IMR-90 (cell line): Measurements from ENCODE around the gene NOTCH3. TPM values are rescaled to one million over a fixed set of nuclear protein-coding genes. Genes with fewer than 3 reads are reported as not detected.
A peak's percentile ranks its signal among the peaks of the same experiment; 100 is the strongest.

Experiments used
- ATAC-seq: fragments of 200-7000 bp; cut with Tn5 transposase; 2 replicates; pipeline ENCODE4 v1.9.1; 2020; ENCODE audit warnings: low read depth, mild to moderate bottlenecking, moderate library complexity
- BruUV-seq: library from RNA; stranded (reverse); fragments of 400-500 nt; replicated peaks from 2 replicates; lab custom pipeline; 2021; lab: Mats Ljungman, UMichigan
- CTCF ChIA-PET: fragments of 300-600 bp; formaldehyde crosslinking; extraction: SDS; loops from one replicate; lab custom pipeline; 2021; ENCODE audit warnings: antibody characterized with exemption; lab: Yijun Ruan, JAX
- POLR2A ChIA-PET: fragments of 300-600 bp; sonication (Branson Sonifier 250); formaldehyde crosslinking; loops from one replicate; lab custom pipeline; 2022; ENCODE audit warnings: antibody characterized with exemption; ENCODE audit not compliant: unreplicated experiment; lab: Charles Lee
- DNase-seq: peaks from one replicate; pipeline ENCODE4 v3.0.0; 2013
- H2AFZ ChIP-seq: replicated peaks from 2 replicates; pipeline ENCODE3; 2013; ENCODE audit warnings: low read length, mild to moderate bottlenecking; ENCODE audit not compliant: poor library complexity
- H2AK5ac ChIP-seq: 2 replicates; pipeline ENCODE4 v1.6.1; 2013; ENCODE audit warnings: low read depth, low read length, inconsistent platforms
- H2AK9ac ChIP-seq: replicated peaks from 2 replicates; pipeline ENCODE3; 2013; ENCODE audit warnings: mild to moderate bottlenecking, low read depth, low read length, moderate library complexity; ENCODE audit not compliant: poor library complexity
- H2BK120ac ChIP-seq: 2 replicates; pipeline ENCODE4 v1.6.1; 2013; ENCODE audit warnings: low read depth, low read length, inconsistent platforms
- H2BK15ac ChIP-seq: 3 replicates; pipeline ENCODE4 v1.6.1; 2013; ENCODE audit warnings: low read depth, low read length, inconsistent platforms
- H2BK20ac ChIP-seq: 2 replicates; pipeline ENCODE4 v1.6.1; 2013; ENCODE audit warnings: low read depth, mild to moderate bottlenecking, inconsistent platforms, low read length, moderate library complexity
- H2BK5ac ChIP-seq: 2 replicates; pipeline ENCODE4 v1.6.1; 2013; ENCODE audit warnings: mild to moderate bottlenecking, low read depth, low read length, inconsistent platforms; ENCODE audit not compliant: poor library complexity, severe bottlenecking
- H3K14ac ChIP-seq: replicated peaks from 2 replicates; pipeline ENCODE4 v1.6.1; 2013; ENCODE audit warnings: low read depth, low read length, inconsistent platforms
- H3K18ac ChIP-seq: 2 replicates; pipeline ENCODE4 v1.6.1; 2013; ENCODE audit warnings: low read depth, low read length, control low read depth
- H3K23ac ChIP-seq: 2 replicates; pipeline ENCODE4 v1.6.1; 2013; ENCODE audit warnings: low read depth, low read length, inconsistent platforms
- H3K27ac ChIP-seq: 2 replicates; pipeline ENCODE4 v1.5.1; 2013; ENCODE audit warnings: mild to moderate bottlenecking, control low read depth, low read length; ENCODE audit not compliant: insufficient read depth
- H3K27me3 ChIP-seq: 2 replicates; pipeline ENCODE4 v1.6.1; 2013; ENCODE audit warnings: low read length; ENCODE audit not compliant: control insufficient read depth, insufficient read depth
- H3K36me3 ChIP-seq: 2 replicates; pipeline ENCODE4 v1.6.1; 2013; ENCODE audit warnings: low read length, mixed read lengths; ENCODE audit not compliant: control insufficient read depth, insufficient read depth
- H3K4ac ChIP-seq: 2 replicates; pipeline ENCODE4 v1.6.1; 2013; ENCODE audit warnings: low read depth, low read length, inconsistent platforms
- H3K4me1 ChIP-seq: 2 replicates; pipeline ENCODE4 v1.6.1; 2013; ENCODE audit warnings: low read length, mixed read lengths; ENCODE audit not compliant: control insufficient read depth, insufficient read depth
- H3K4me2 ChIP-seq: 2 replicates; pipeline ENCODE4 v1.6.1; 2013; ENCODE audit warnings: low read depth, mild to moderate bottlenecking, control low read depth, low read length, moderate library complexity
- H3K4me3 ChIP-seq: 2 replicates; pipeline ENCODE4 v1.5.1; 2013; ENCODE audit warnings: low read depth, mild to moderate bottlenecking, control low read depth, low read length, moderate library complexity; ENCODE audit not compliant: insufficient read depth
- H3K56ac ChIP-seq: 2 replicates; pipeline ENCODE4 v1.6.1; 2013; ENCODE audit warnings: low read length, inconsistent platforms; ENCODE audit not compliant: insufficient read depth; ENCODE audit errors: extremely low read depth
- H3K79me1 ChIP-seq, 2 experiments: 2 replicates each; pipeline ENCODE4 v1.6.1; 2013; ENCODE audit warnings: low read length in 2 of 2, inconsistent platforms in 1 of 2, low read depth in 1 of 2
- H3K9ac ChIP-seq: 2 replicates; pipeline ENCODE4 v1.6.1; 2013; ENCODE audit warnings: low read depth, low read length, control low read depth
- H3K9me1 ChIP-seq: 2 replicates; pipeline ENCODE4 v1.6.1; 2013; ENCODE audit warnings: low read length, inconsistent platforms; ENCODE audit not compliant: insufficient read depth
- H3K9me3 ChIP-seq: 2 replicates; pipeline ENCODE4 v1.6.1; 2013; ENCODE audit warnings: low read length; ENCODE audit not compliant: control insufficient read depth, insufficient read depth
- H4K20me1 ChIP-seq: 2 replicates; pipeline ENCODE4 v1.6.1; 2013; ENCODE audit warnings: low read length, inconsistent platforms; ENCODE audit not compliant: insufficient read depth
- H4K5ac ChIP-seq: 2 replicates; pipeline ENCODE4 v1.6.1; 2013; ENCODE audit warnings: mild to moderate bottlenecking, low read depth, low read length, control low read depth
- H4K8ac ChIP-seq, 2 experiments: 2 replicates each; pipeline ENCODE4 v1.6.1; 2013; ENCODE audit warnings: low read depth in 2 of 2, low read length in 2 of 2, control low read depth in 1 of 2, inconsistent platforms in 1 of 2
- H4K91ac ChIP-seq: 2 replicates; pipeline ENCODE4 v1.6.1; 2013; ENCODE audit warnings: low read depth, low read length, inconsistent platforms; ENCODE audit not compliant: insufficient read depth
- CTCF ChIP-seq: conservative IDR thresholded peaks from 2 replicates; pipeline ENCODE4 v1.5.1; 2012; ENCODE audit warnings: mild to moderate bottlenecking, low read depth, low read length, improper control_type of control experiment
- MAZ ChIP-seq: IDR thresholded peaks from 2 replicates; pipeline ENCODE4 v1.6.1; 2012; ENCODE audit warnings: low read depth, mild to moderate bottlenecking, low read length, improper control_type of control experiment, moderate library complexity, borderline replicate concordance
- NFE2L2 ChIP-seq: fragments of 150-350 bp; IDR thresholded peaks from 2 replicates; pipeline ENCODE4 v1.6.1; 2016; ENCODE audit warnings: low read depth, mild to moderate bottlenecking, low read length
- RAD21 ChIP-seq: IDR thresholded peaks from 2 replicates; pipeline ENCODE4 v1.6.1; 2012; ENCODE audit warnings: low read length, improper control_type of control experiment
- SMC3 ChIP-seq: fragments of 150-350 bp; IDR thresholded peaks from 2 replicates; pipeline ENCODE4 v1.6.1; 2016; ENCODE audit warnings: low read depth, mild to moderate bottlenecking, antibody characterized with exemption, low read length, moderate library complexity
- WGBS, 2 experiments: methylation state at CpG; one replicate each; pipeline versions ENCODE4 v1.1.5 to v1.1.7; 2013; ENCODE audit warnings: missing lambda C conversion rate in 2 of 2; ENCODE audit not compliant: insufficient read length in 1 of 2; ENCODE audit errors: extremely low coverage in 2 of 2; 5-methylcytosine and 5-hydroxymethylcytosine counted together
- dilution Hi-C: fragments of 300-500 bp; cut with HindIII; formaldehyde crosslinking; loops from one replicate; pipeline ENCODE4 v1.14.3; 2018; ENCODE audit warnings: low sequenced_read_pairs; ENCODE audit not compliant: unreplicated experiment
- in situ Hi-C: fragments of 300-500 bp; cut with MboI; formaldehyde crosslinking; loops from 3 replicates; pipeline ENCODE4 v1.14.3; 2019; ENCODE audit warnings: low sequenced_read_pairs, inconsistent platforms, mixed read lengths
- intact Hi-C: fragments of 100-400 bp; cut with micrococcal nuclease; formaldehyde crosslinking; loops from 2 replicates; pipeline ENCODE4 v1.10.0; 2022
- polyA plus RNA-seq, 3 experiments: library from polyadenylated mRNA; depleted of rRNA; stranded (reverse); fragments of >200 nt; gene quantifications; 2 replicates each; pipeline ENCODE4 v1.2.3, GENCODE V29; 2012; ENCODE audit warnings: low replicate concordance in 1 of 3
- total RNA-seq: library from RNA; depleted of rRNA; stranded (reverse); fragments of >200 nt; gene quantifications from 2 replicates; pipeline ENCODE4 v1.2.3, GENCODE V29; 2012
- TF ChIP-seq, protein P1 (sequence below): fragments of 150-350 bp; IDR thresholded peaks from 2 replicates; pipeline ENCODE4 v1.6.1; 2017; ENCODE audit warnings: mild to moderate bottlenecking, antibody characterized with exemption, low read length, low read depth

The NOTCH3 gene
- total and polyA plus RNA-seq, 2 of the 4 experiments (the other 2 are of a cell fraction): 5.9 to 25.1 TPM

GRCh38 chr19:15195371-15196334 is 5.1 kb downstream of the NOTCH3 start:
- H3K14ac ChIP-seq: no peak overlapping the region
- H2AK9ac ChIP-seq: peak overlapping the region; percentile 55
- H3K18ac ChIP-seq: no peak overlapping the region
- ChIA-PET CTCF (interaction anchor here (0.9 to 1.1 kb wide), 2 partner anchors 13 to 104 kb away, joined by 3 to 5 read pairs; no protein-coding TSS in a partner anchor), POLR2A (no interaction called here)
- peak overlapping the region; percentile 85 for H2AFZ ChIP-seq
- H3K4me2 ChIP-seq: peak overlapping the region; percentile 53
- peaks cover 19% of the 10 kb centered on the region for H3K36me3 ChIP-seq
- peak overlapping the region; percentile 36 for H3K4me3 ChIP-seq
- no TSS peak for BruUV-seq
- peak overlapping the region; percentile 34 for H2BK5ac ChIP-seq
- H2AK5ac ChIP-seq: peak overlapping the region; percentile 54
- ATAC-seq: peak; percentile 69
- H3K9me3 ChIP-seq: no peaks in the 10 kb centered on the region
- no peaks in the 10 kb centered on the region for H3K27me3 ChIP-seq
- dilution Hi-C loops (no loop called here), intact Hi-C loops (loop anchor here (5.0 kb wide), 1 partner anchor 57 kb away; no protein-coding TSS in a partner anchor), in situ Hi-C loops (no loop called here)
- peaks cover 11% of the 10 kb centered on the region for H3K9me1 ChIP-seq
- peak overlapping the region in 1 of 2 experiments; percentile 32; a peak in 1 of 4 replicates for H4K8ac ChIP-seq
- H3K79me1 ChIP-seq: peaks cover 18 to 53% of the 10 kb centered on the region in 2 experiments
- peak; percentile 61 for DNase-seq
- no peak overlapping the region for H3K56ac ChIP-seq
- 0 out of 2 replicates have a peak overlapping the region, but pooled peaks have one; percentile 30 for H2BK120ac ChIP-seq
- TF ChIP-seq SMC3 (peak; percentile 37), MAZ (peak; percentile 74), NFE2L2 (no peak), RAD21 (peak; percentile 33), CTCF (peak; percentile 42)
- TF ChIP-seq, protein P1, sequence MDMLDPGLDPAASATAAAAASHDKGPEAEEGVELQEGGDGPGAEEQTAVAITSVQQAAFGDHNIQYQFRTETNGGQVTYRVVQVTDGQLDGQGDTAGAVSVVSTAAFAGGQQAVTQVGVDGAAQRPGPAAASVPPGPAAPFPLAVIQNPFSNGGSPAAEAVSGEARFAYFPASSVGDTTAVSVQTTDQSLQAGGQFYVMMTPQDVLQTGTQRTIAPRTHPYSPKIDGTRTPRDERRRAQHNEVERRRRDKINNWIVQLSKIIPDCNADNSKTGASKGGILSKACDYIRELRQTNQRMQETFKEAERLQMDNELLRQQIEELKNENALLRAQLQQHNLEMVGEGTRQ: no peak
- no peak overlapping the region for H4K5ac ChIP-seq
- no peak overlapping the region for H3K9ac ChIP-seq
- H3K4me1 ChIP-seq: peaks cover 13% of the 10 kb centered on the region
- H2BK15ac ChIP-seq: no peak overlapping the region
- peak overlapping the region; percentile 28 for H3K4ac ChIP-seq
- no peak overlapping the region for H4K91ac ChIP-seq
- no peak overlapping the region for H2BK20ac ChIP-seq
- H3K27ac ChIP-seq: no peak overlapping the region; the same call in 1 of the 2 replicates
- WGBS, 2 experiments: 0% methylated on average over 15 of the region's 91 CpGs; no CpG with 5 or more reads in 1 of the 2 experiments
- H4K20me1 ChIP-seq: peaks cover 22% of the 10 kb centered on the region
- H3K23ac ChIP-seq: no peak overlapping the region
